H1 (cell line): ENCODE measurements around the gene ETV2. TPM values are rescaled to one million over a fixed set of nuclear protein-coding genes. Genes with fewer than 3 reads are reported as not detected.

Experiments used
- CTCF ChIA-PET: fragments of 300-600 bp; sonication (Branson Sonifier 250); formaldehyde crosslinking; loops from one replicate; lab custom pipeline; 2021; ENCODE audit not compliant: partially characterized antibody; lab: Charles Lee
- POLR2A ChIA-PET: fragments of 300-600 bp; sonication (Branson Sonifier 250); formaldehyde crosslinking; loops from one replicate; lab custom pipeline; 2021; ENCODE audit warnings: inconsistent platforms; ENCODE audit not compliant: partially characterized antibody; lab: Charles Lee
- DNase-seq, 2 experiments: peaks; one replicate each; pipeline versions ENCODE4 v3.0.0 to v3.0.0-alpha.2; 2010 to 2022; ENCODE audit warnings: low spot score in 2 of 2, low read depth in 1 of 2, mixed read lengths in 1 of 2
- FAIRE-seq: peaks from 2 replicates; lab custom pipeline; 2011; peaks lifted over from hg19 to GRCh38; lab: Jason Lieb, UNC
- H2AFZ ChIP-seq: 2 replicates; pipeline ENCODE4 v1.8.1; 2012; ENCODE audit warnings: low read length, inconsistent platforms
- H2AK5ac ChIP-seq: 2 replicates; pipeline ENCODE4 v1.6.1; 2013; ENCODE audit warnings: low read depth, low read length
- H2BK120ac ChIP-seq: replicated peaks from 2 replicates; pipeline ENCODE3; 2013; ENCODE audit warnings: low read depth, low read length, inconsistent platforms
- H2BK12ac ChIP-seq: 2 replicates; pipeline ENCODE4 v1.6.1; 2013; ENCODE audit warnings: low read depth, low read length
- H2BK15ac ChIP-seq: 2 replicates; pipeline ENCODE4 v1.6.1; 2013; ENCODE audit warnings: low read length
- H2BK20ac ChIP-seq: 2 replicates; pipeline ENCODE4 v1.6.1; 2013; ENCODE audit warnings: low read length
- H2BK5ac ChIP-seq: 2 replicates; pipeline ENCODE4 v1.6.1; 2013; ENCODE audit warnings: low read depth, low read length
- H3K14ac ChIP-seq: 2 replicates; pipeline ENCODE4 v1.6.1; 2013; ENCODE audit warnings: inconsistent platforms; ENCODE audit not compliant: insufficient read length
- H3K18ac ChIP-seq: 2 replicates; pipeline ENCODE4 v1.6.1; 2013; ENCODE audit warnings: low read length; ENCODE audit errors: extremely low read depth
- H3K23ac ChIP-seq: 2 replicates; pipeline ENCODE4 v1.6.1; 2013; ENCODE audit warnings: inconsistent platforms; ENCODE audit not compliant: insufficient read length
- H3K23me2 ChIP-seq: 2 replicates; pipeline ENCODE4 v1.6.1; 2013; ENCODE audit warnings: low read depth, low read length
- H3K27ac ChIP-seq: 2 replicates; pipeline ENCODE4 v1.6.1; 2011; ENCODE audit warnings: low read depth, low read length, inconsistent platforms
- H3K27me3 ChIP-seq, 4 experiments: replicated peaks in 1 of 4; 1 replicate in 1 of 4; 2 replicates in 3 of 4; pipeline versions ENCODE4 v1.6.1 to v1.8.1; 2011 to 2013; ENCODE audit warnings: low read length in 3 of 4, mild to moderate bottlenecking in 3 of 4, inconsistent platforms in 2 of 4, mixed read lengths in 2 of 4, moderate library complexity in 1 of 4; ENCODE audit not compliant: control insufficient read depth in 3 of 4, insufficient read depth in 3 of 4; ENCODE audit errors: extremely low read depth in 1 of 4
- H3K36me3 ChIP-seq, 4 experiments: 2 replicates each; pipeline versions ENCODE4 v1.6.1 to v1.8.1; 2011 to 2013; ENCODE audit warnings: mild to moderate bottlenecking in 4 of 4, low read length in 3 of 4, moderate library complexity in 2 of 4, control low read depth in 1 of 4, inconsistent platforms in 1 of 4; ENCODE audit not compliant: insufficient read depth in 4 of 4, control insufficient read depth in 2 of 4
- H3K4ac ChIP-seq: replicated peaks from 2 replicates; pipeline ENCODE3; 2013; ENCODE audit warnings: low read length, low read depth, mixed read lengths, inconsistent platforms; ENCODE audit not compliant: insufficient read length
- H3K4me1 ChIP-seq, 4 experiments: replicated peaks in 1 of 4; 1 replicate in 1 of 4; 2 replicates in 3 of 4; pipeline versions ENCODE4 v1.6.1 to v1.8.1; 2011 to 2013; ENCODE audit warnings: low read length in 3 of 4, inconsistent platforms in 2 of 4, mixed read lengths in 1 of 4; ENCODE audit not compliant: insufficient read depth in 4 of 4, control insufficient read depth in 3 of 4
- H3K4me2 ChIP-seq, 2 experiments: 2 replicates each; pipeline versions ENCODE4 v1.6.1 to v1.8.1; 2011 to 2013; ENCODE audit warnings: low read depth in 2 of 2, low read length in 2 of 2, control low read depth in 1 of 2, inconsistent platforms in 1 of 2, mild to moderate bottlenecking in 1 of 2; ENCODE audit not compliant: insufficient read depth in 1 of 2
- H3K4me3 ChIP-seq, 4 experiments: fragments of 200-600, 300-600 bp in 1 of 4; sonication (generic), shearing (Covaris generic), sonication (Bioruptor Twin) in 1 of 4; 2 replicates each; pipeline versions ENCODE4 v1.5.1 to v1.8.1; 2011 to 2016; ENCODE audit warnings: low read length in 4 of 4, low read depth in 3 of 4, control low read depth in 2 of 4, inconsistent platforms in 2 of 4, mild to moderate bottlenecking in 2 of 4, mixed read lengths in 1 of 4, moderate library complexity in 1 of 4; ENCODE audit not compliant: insufficient read depth in 2 of 4; ENCODE audit errors: extremely low read depth in 1 of 4
- H3K56ac ChIP-seq: replicated peaks from 2 replicates; pipeline ENCODE3; 2013; ENCODE audit warnings: low read depth, mild to moderate bottlenecking, mixed read lengths, low read length, inconsistent platforms; ENCODE audit not compliant: insufficient read length
- H3K79me1 ChIP-seq: 2 replicates; pipeline ENCODE4 v1.6.1; 2013; ENCODE audit warnings: low read depth, low read length, control low read depth
- H3K79me2 ChIP-seq, 2 experiments: 2 replicates each; pipeline versions ENCODE4 v1.6.1 to v1.8.1; 2012 to 2013; ENCODE audit warnings: low read length in 2 of 2, mild to moderate bottlenecking in 2 of 2, inconsistent platforms in 1 of 2; ENCODE audit not compliant: insufficient read depth in 2 of 2, control insufficient read depth in 1 of 2
- H3K9ac ChIP-seq, 4 experiments: replicated peaks in 1 of 4; 1 replicate in 1 of 4; 2 replicates in 3 of 4; pipeline versions ENCODE4 v1.6.1 to v1.8.1; 2011 to 2013; ENCODE audit warnings: low read depth in 3 of 4, low read length in 3 of 4, control low read depth in 2 of 4, mild to moderate bottlenecking in 2 of 4, moderate library complexity in 2 of 4, inconsistent platforms in 1 of 4; ENCODE audit errors: extremely low read depth in 1 of 4
- H3K9me3 ChIP-seq, 2 experiments: 2 replicates each; pipeline versions ENCODE4 v1.6.1 to v1.8.1; 2012 to 2013; ENCODE audit warnings: mild to moderate bottlenecking in 2 of 2, moderate library complexity in 2 of 2, control low read depth in 1 of 2, inconsistent platforms in 1 of 2, low read depth in 1 of 2, low read length in 1 of 2, mixed read lengths in 1 of 2; ENCODE audit not compliant: insufficient read depth in 2 of 2
- H4K20me1 ChIP-seq, 2 experiments: replicated peaks in 1 of 2; 2 replicates each; pipeline versions ENCODE3 to v1.8.1; 2011 to 2013; ENCODE audit warnings: inconsistent platforms in 2 of 2, low read length in 2 of 2, mild to moderate bottlenecking in 1 of 2; ENCODE audit not compliant: insufficient read depth in 2 of 2, control insufficient read depth in 1 of 2
- H4K5ac ChIP-seq: 2 replicates; pipeline ENCODE4 v1.6.1; 2013; ENCODE audit warnings: low read length, low read depth, mixed read lengths, inconsistent platforms; ENCODE audit not compliant: insufficient read length
- H4K8ac ChIP-seq: 2 replicates; pipeline ENCODE4 v1.8.0; 2013; ENCODE audit warnings: mild to moderate bottlenecking, moderate library complexity, low read length, inconsistent platforms; ENCODE audit not compliant: insufficient read depth; ENCODE audit errors: extremely low read depth
- H4K91ac ChIP-seq: replicated peaks from 2 replicates; pipeline ENCODE3; 2013; ENCODE audit warnings: low read length, mixed read lengths, inconsistent platforms; ENCODE audit not compliant: insufficient read length
- CBX8 ChIP-seq: fragments of 300-800, 300-1000 bp; sonication (generic); IDR thresholded peaks from 2 replicates; pipeline ENCODE4 v1.7.1; 2016; ENCODE audit warnings: low read depth, low read length, borderline replicate concordance
- EP300 ChIP-seq, 2 experiments: IDR thresholded peaks; 1 replicate in 1 of 2; 2 replicates in 1 of 2; pipeline ENCODE4 v1.6.1; 2011 to 2012; ENCODE audit warnings: low read depth in 2 of 2, low read length in 2 of 2, mild to moderate bottlenecking in 2 of 2, borderline replicate concordance in 1 of 2, inconsistent platforms in 1 of 2, moderate library complexity in 1 of 2
- FOSL1 ChIP-seq: IDR thresholded peaks from 2 replicates; pipeline ENCODE4 v1.6.1; 2011; ENCODE audit warnings: mild to moderate bottlenecking, low read depth, low read length, moderate library complexity; ENCODE audit not compliant: insufficient read depth
- GABPA ChIP-seq: IDR thresholded peaks from 2 replicates; pipeline ENCODE4 v1.6.1; 2011; ENCODE audit warnings: mild to moderate bottlenecking, low read length, moderate library complexity, borderline replicate concordance; ENCODE audit not compliant: insufficient read depth
- POLR2AphosphoS5 ChIP-seq: IDR thresholded peaks from 2 replicates; pipeline ENCODE4 v1.6.1; 2011; ENCODE audit warnings: low read depth, low read length
- SIRT6 ChIP-seq: IDR thresholded peaks from one replicate; pipeline ENCODE4 v1.7.1; 2012; ENCODE audit warnings: low read length, inconsistent platforms
- SP2 ChIP-seq: IDR thresholded peaks from 2 replicates; pipeline ENCODE4 v1.6.1; 2012; ENCODE audit warnings: mild to moderate bottlenecking, low read length, inconsistent platforms
- SP4 ChIP-seq: IDR thresholded peaks from 2 replicates; pipeline ENCODE4 v1.6.1; 2012; ENCODE audit warnings: low read length, inconsistent platforms
- WGBS, 2 experiments: shearing (Covaris generic) in 1 of 2; methylation state at CpG; one replicate each; pipeline versions ENCODE4 v1.1.6 to v1.1.7; 2013 to 2015; ENCODE audit warnings: low lambda C conversion rate in 2 of 2, mixed read lengths in 2 of 2, inconsistent platforms in 1 of 2, low coverage in 1 of 2, missing lambda C conversion rate in 1 of 2; ENCODE audit not compliant: insufficient replicate concordance in 2 of 2, insufficient coverage in 1 of 2, insufficient read length in 1 of 2; ENCODE audit errors: extremely low coverage in 1 of 2, missing lambda C conversion rate in 1 of 2; 5-methylcytosine and 5-hydroxymethylcytosine counted together
- polyA plus RNA-seq, 7 experiments: library from polyadenylated mRNA; depleted of rRNA in 3 of 7; stranded (reverse) in 5 of 7; unstranded in 2 of 7; fragments of >200 nt in 5 of 7; fragments of 200-250 nt in 2 of 7; gene quantifications; 1 replicate in 5 of 7; 2 replicates in 1 of 7; 4 replicates in 1 of 7; pipeline versions ENCODE4 v1.2.1 to v1.2.3, GENCODE V29; 2011 to 2013; ENCODE audit warnings: missing spikeins in 2 of 7, mixed read lengths in 2 of 7
- total RNA-seq: library from RNA; stranded (reverse); fragmentation: NEBNext Ultra II Directional; extraction: Animal tissue kit (Norgen Biotek cat#: 25700); gene quantifications from 2 replicates; pipeline ENCODE4 v1.2.1, GENCODE V29; 2021
- TF ChIP-seq, protein P1 (sequence below): IDR thresholded peaks from 2 replicates; pipeline ENCODE4 v1.6.1; 2011; ENCODE audit warnings: low read depth, mild to moderate bottlenecking, low read length; ENCODE audit not compliant: insufficient read depth
- TF ChIP-seq, protein P2 (sequence below), 3 experiments: IDR thresholded peaks; 1 replicate in 2 of 3; 2 replicates in 1 of 3; pipeline versions ENCODE4 v1.5.1 to v1.6.1; 2011; ENCODE audit warnings: low read length in 3 of 3, mild to moderate bottlenecking in 3 of 3, inconsistent platforms in 2 of 3, low read depth in 1 of 3, moderate library complexity in 1 of 3; ENCODE audit not compliant: insufficient read depth in 1 of 3; ENCODE audit errors: control extremely low read depth in 1 of 3

The ETV2 gene
- total and polyA plus RNA-seq, 2 of the 8 experiments (the other 6 are each of a cell fraction or from before 2014, with no cell fraction given), result 0.88 to 1.3 TPM

DNA sequence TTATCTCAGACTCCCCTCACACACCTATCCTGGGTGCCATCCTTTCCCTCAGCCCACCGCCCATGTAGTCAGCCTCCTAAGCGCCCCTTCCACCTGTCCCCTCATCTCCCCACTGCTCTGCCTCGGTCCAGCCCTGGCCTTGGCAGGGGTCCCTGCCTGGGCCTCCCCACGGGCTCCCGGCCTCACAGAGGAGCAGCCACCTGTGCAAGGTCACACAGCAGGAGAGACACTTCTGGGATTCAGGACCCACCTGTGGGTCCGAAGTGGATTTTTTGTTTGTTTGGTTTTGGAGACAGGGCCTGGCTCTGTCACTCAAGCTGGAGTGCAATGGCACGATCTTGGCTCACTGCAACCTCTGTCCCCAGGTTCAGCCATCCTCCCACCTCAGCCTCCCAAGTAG is 24.1 kb downstream of the ETV2 start:
- Histone ChIP-seq H3K18ac (no peak overlapping the region), H2AK5ac (no peak overlapping the region), H2BK120ac (no peak overlapping the region)
- no peak for FAIRE-seq
- TF ChIP-seq, protein P1, sequence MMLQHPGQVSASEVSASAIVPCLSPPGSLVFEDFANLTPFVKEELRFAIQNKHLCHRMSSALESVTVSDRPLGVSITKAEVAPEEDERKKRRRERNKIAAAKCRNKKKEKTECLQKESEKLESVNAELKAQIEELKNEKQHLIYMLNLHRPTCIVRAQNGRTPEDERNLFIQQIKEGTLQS, result no peak
- TF ChIP-seq POLR2AphosphoS5 (no peak), FOSL1 (no peak), CBX8 (no peak), GABPA (no peak), SP4 (no peak), EP300 (IDR thresholded peaks at IDR 0.05; ENCODE audit: borderline replicate concordance in 1 of 2, low read depth in 2 of 2, low read length in 2 of 2) (no peak), SIRT6 (no peak), SP2 (no peak)
- TF ChIP-seq, protein P2, sequence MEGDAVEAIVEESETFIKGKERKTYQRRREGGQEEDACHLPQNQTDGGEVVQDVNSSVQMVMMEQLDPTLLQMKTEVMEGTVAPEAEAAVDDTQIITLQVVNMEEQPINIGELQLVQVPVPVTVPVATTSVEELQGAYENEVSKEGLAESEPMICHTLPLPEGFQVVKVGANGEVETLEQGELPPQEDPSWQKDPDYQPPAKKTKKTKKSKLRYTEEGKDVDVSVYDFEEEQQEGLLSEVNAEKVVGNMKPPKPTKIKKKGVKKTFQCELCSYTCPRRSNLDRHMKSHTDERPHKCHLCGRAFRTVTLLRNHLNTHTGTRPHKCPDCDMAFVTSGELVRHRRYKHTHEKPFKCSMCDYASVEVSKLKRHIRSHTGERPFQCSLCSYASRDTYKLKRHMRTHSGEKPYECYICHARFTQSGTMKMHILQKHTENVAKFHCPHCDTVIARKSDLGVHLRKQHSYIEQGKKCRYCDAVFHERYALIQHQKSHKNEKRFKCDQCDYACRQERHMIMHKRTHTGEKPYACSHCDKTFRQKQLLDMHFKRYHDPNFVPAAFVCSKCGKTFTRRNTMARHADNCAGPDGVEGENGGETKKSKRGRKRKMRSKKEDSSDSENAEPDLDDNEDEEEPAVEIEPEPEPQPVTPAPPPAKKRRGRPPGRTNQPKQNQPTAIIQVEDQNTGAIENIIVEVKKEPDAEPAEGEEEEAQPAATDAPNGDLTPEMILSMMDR (IDR thresholded peaks at IDR 0.05; ENCODE audit: control extremely low read depth in 1 of 3, insufficient read depth in 1 of 3, low read depth in 1 of 3, low read length in 3 of 3), result no peak
- TF ChIP-seq, all 59 proteins: peak for 0
- Histone ChIP-seq H3K23ac (no peak overlapping the region), H4K20me1 (no peaks in the 10 kb centered on the region), H3K4ac (no peak overlapping the region), H3K56ac (no peak overlapping the region), H3K36me3 (no peaks in the 10 kb centered on the region), H2BK15ac (no peak overlapping the region), H3K4me1 (peaks cover 0 to 3% (median 0%) of the 10 kb centered on the region in 4 experiments; a peak in 2 of 7 replicates), H2AFZ (no peak overlapping the region), H3K79me1 (no peaks in the 10 kb centered on the region; the same call in 1 of the 2 replicates), H2BK12ac (no peak overlapping the region), H4K8ac (no peak overlapping the region), H3K27me3 (no peaks in the 10 kb centered on the region; a peak in 1 of 7 replicates), H3K4me3 (no peak overlapping the region), H3K27ac (no peak overlapping the region), H3K4me2 (no peak overlapping the region), H2BK5ac (no peak overlapping the region; the same call in 1 of the 2 replicates), H3K9ac (no peak overlapping the region), H4K5ac (no peak overlapping the region), H2BK20ac (no peak overlapping the region), H3K14ac (no peak overlapping the region), H3K23me2 (no peaks in the 10 kb centered on the region), H3K79me2 (no peaks in the 10 kb centered on the region), H4K91ac (no peak overlapping the region), H3K9me3 (no peaks in the 10 kb centered on the region)
- ChIA-PET CTCF (no interaction called here), POLR2A (interaction anchor here (1.3 to 1.6 kb wide), 2 partner anchors 13 to 17 kb away, joined by 4 read pairs; partner anchors contain the start of gene COX6B1)
- 76% methylated on average over 7 of the region's 7 CpGs; no CpG with 5 or more reads in 1 of the 2 experiments for whole genome bisulfite sequencing, 2 experiments
- no peak for DNase-seq
